ENCODE results near the gene NMU.

NMU gene

DNA sequence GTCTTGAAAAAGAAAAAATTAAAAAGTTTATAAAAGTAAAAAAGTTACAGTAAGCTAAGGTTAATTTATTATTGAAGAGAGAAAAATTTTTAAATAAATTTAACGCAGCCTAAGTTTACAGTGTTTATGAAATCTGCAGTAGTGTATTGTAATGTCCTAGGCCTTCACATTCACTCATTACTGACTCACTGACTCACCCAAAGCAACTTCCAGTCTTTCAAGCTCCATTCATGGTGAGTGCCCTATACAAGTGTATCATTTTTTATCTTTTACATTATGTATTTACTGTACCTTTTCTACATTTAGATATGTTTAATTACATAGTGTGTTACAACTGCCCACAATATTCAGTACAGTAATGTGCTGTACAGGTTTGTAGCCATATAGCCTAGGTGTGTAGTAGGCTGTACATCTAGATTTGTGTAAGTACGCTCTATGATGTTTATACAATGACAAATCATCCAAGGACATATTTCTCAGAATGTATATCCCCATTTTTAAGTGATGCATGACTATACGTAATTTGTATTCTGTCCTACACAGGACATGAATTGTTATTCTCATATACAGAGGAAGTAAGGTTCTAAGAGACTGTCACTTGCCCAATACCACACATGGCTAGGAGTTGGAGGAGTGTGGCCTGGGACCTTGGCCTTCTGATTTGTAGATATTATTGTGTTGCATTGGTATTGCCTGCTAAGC lies 24.6 kb downstream of the NMU start:
- no peak for DNase-seq (ENCODE audit: low read depth, low spot score)
- no peaks in the 10 kb centered on the region for H3K27me3 ChIP-seq (ENCODE audit: insufficient read depth, insufficient read length)
- TF ChIP-seq ZNF274 (IDR thresholded peaks at IDR 0.05; ENCODE audit: low read depth, low read length) (no peak), SUZ12 (IDR thresholded peaks at IDR 0.05; ENCODE audit: extremely low read depth, insufficient read depth, insufficient read length) (no peak), YY1 (IDR thresholded peaks at IDR 0.05; ENCODE audit: insufficient read depth, insufficient read length) (no peak)
- no peaks in the 10 kb centered on the region for H3K4me1 ChIP-seq (ENCODE audit: insufficient read depth, insufficient read length)
- H3K4me3 ChIP-seq (ENCODE audit: insufficient read length, low read depth): no peak overlapping the region
- no peaks in the 10 kb centered on the region for H3K36me3 ChIP-seq (ENCODE audit: insufficient read depth, insufficient read length, low read length)
- H3K9ac ChIP-seq (ENCODE audit: insufficient read length, low read depth): no peak overlapping the region
- no peaks in the 10 kb centered on the region for H3K9me3 ChIP-seq (ENCODE audit: insufficient read depth, low read length)

DNA sequence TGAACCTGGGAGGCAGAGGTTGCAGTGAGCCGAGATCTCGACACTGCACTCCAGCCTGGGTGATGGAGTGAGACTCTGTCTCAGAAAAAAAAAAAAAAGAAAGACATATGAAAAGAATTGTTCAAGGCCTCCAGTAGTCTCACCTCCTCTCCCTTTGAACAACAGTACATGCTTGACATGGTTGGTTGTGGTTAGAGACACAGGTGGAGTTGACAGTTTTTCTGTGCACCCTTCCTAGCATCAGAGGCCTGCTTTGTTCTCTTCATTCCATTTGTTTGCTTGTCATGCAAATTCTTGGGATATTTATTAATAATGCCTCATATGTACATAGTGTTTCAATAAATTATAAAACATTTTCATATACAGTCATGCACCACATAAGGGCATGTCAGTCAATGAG lies 25.7 kb downstream of the NMU start:
- no peak overlapping the region for H3K9ac ChIP-seq (ENCODE audit: insufficient read length, low read depth)
- H3K36me3 ChIP-seq (ENCODE audit: insufficient read depth, insufficient read length, low read length): no peaks in the 10 kb centered on the region
- no peaks in the 10 kb centered on the region for H3K4me1 ChIP-seq (ENCODE audit: insufficient read depth, insufficient read length)
- no peaks in the 10 kb centered on the region for H3K27me3 ChIP-seq (ENCODE audit: insufficient read depth, insufficient read length)
- H3K9me3 ChIP-seq (ENCODE audit: insufficient read depth, low read length): no peaks in the 10 kb centered on the region
- H3K4me3 ChIP-seq (ENCODE audit: insufficient read length, low read depth): no peak overlapping the region
- TF ChIP-seq ZNF274 (IDR thresholded peaks at IDR 0.05; ENCODE audit: low read depth, low read length) (no peak), YY1 (IDR thresholded peaks at IDR 0.05; ENCODE audit: insufficient read depth, insufficient read length) (no peak), SUZ12 (IDR thresholded peaks at IDR 0.05; ENCODE audit: extremely low read depth, insufficient read depth, insufficient read length) (no peak)
- no peak for DNase-seq (ENCODE audit: low read depth, low spot score)

DNA sequence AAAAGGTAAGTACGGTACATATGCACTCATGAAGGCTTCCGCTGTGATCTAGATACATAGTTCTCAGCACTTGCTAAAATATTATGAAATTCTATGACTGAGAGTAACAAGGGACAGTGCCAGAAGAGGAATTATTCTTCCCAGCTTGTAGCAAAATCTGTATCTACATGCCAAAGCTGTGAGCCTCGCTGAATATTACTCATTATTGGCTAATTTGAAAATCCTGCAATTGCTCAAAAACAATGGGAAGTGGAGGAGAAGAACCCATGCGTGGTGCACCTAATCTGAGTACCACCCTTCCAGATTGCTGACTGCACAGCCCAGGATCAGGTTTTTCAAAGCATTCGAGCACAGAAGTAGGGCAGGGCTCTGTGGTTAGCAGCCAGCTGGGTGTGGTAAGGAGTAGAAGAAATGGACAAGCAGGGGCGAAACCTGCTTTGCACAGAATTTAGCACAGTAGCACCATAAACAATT lies 26.7 kb downstream of the NMU start:
- H3K27me3 ChIP-seq (ENCODE audit: insufficient read depth, insufficient read length): no peaks in the 10 kb centered on the region
- TF ChIP-seq YY1 (IDR thresholded peaks at IDR 0.05; ENCODE audit: insufficient read depth, insufficient read length): no peak
- no peak for TF ChIP-seq ZNF274 (IDR thresholded peaks at IDR 0.05; ENCODE audit: low read depth, low read length)
- TF ChIP-seq SUZ12 (IDR thresholded peaks at IDR 0.05; ENCODE audit: extremely low read depth, insufficient read depth, insufficient read length): no peak
- H3K9ac ChIP-seq (ENCODE audit: insufficient read length, low read depth): no peak overlapping the region
- no peaks in the 10 kb centered on the region for H3K36me3 ChIP-seq (ENCODE audit: insufficient read depth, insufficient read length, low read length)
- H3K4me1 ChIP-seq (ENCODE audit: insufficient read depth, insufficient read length): no peaks in the 10 kb centered on the region
- no peak for DNase-seq (ENCODE audit: low read depth, low spot score)
- no peaks in the 10 kb centered on the region for H3K9me3 ChIP-seq (ENCODE audit: insufficient read depth, low read length)
- no peak overlapping the region for H3K4me3 ChIP-seq (ENCODE audit: insufficient read length, low read depth)

DNA sequence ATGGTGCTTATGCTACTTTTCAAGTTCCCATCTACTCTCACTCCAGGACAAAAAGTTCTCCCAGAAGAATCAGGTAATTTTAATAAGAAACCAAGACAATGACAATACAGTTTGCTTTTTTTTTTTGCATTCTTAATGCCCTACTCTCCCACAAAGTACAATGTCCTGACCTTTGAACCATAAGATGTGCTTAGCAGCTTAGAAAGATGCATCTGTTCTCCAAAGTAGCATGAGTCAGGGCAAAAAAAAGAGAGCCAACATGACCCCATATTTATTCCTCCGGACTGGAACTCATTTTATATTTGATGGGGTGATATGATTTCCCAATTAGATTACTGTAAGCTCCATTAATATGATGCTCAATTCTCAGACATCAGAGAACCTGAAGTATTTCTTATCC lies 27.5 kb downstream of the NMU start:
- Histone ChIP-seq H3K4me3 (ENCODE audit: insufficient read length, low read depth) (no peak overlapping the region), H3K9me3 (ENCODE audit: insufficient read depth, low read length) (no peaks in the 10 kb centered on the region), H3K27me3 (ENCODE audit: insufficient read depth, insufficient read length) (no peaks in the 10 kb centered on the region), H3K4me1 (ENCODE audit: insufficient read depth, insufficient read length) (no peaks in the 10 kb centered on the region), H3K36me3 (ENCODE audit: insufficient read depth, insufficient read length, low read length) (no peaks in the 10 kb centered on the region), H3K9ac (ENCODE audit: insufficient read length, low read depth) (no peak overlapping the region)
- DNase-seq (ENCODE audit: low read depth, low spot score): no peak
- TF ChIP-seq YY1 (IDR thresholded peaks at IDR 0.05; ENCODE audit: insufficient read depth, insufficient read length) (no peak), ZNF274 (IDR thresholded peaks at IDR 0.05; ENCODE audit: low read depth, low read length) (no peak), SUZ12 (IDR thresholded peaks at IDR 0.05; ENCODE audit: extremely low read depth, insufficient read depth, insufficient read length) (no peak)

DNA sequence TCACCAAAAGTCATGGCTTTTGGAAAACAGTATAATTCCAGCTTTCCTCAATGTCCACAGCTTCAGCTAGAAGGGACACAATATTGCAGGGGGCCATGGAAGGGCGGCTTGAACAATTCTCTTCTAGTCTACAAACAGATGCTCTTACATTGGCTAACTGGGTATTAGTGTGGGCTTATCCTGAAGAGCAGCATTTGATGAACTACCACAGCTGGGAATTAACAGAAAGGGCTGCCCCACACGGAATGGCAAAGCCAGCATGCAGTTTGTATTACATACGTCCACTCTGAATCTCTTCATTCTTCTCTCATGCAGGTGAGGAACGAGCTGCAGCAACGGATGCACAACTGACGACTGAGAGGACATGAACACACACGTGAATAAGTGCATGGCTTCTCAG lies 31.1 kb downstream of the NMU start:
- TF ChIP-seq YY1 (IDR thresholded peaks at IDR 0.05; ENCODE audit: insufficient read depth, insufficient read length) (no peak), SUZ12 (IDR thresholded peaks at IDR 0.05; ENCODE audit: extremely low read depth, insufficient read depth, insufficient read length) (no peak), ZNF274 (IDR thresholded peaks at IDR 0.05; ENCODE audit: low read depth, low read length) (no peak)
- no peaks in the 10 kb centered on the region for H3K27me3 ChIP-seq (ENCODE audit: insufficient read depth, insufficient read length)
- no peak overlapping the region for H3K4me3 ChIP-seq (ENCODE audit: insufficient read length, low read depth)
- H3K4me1 ChIP-seq (ENCODE audit: insufficient read depth, insufficient read length): no peaks in the 10 kb centered on the region
- H3K9ac ChIP-seq (ENCODE audit: insufficient read length, low read depth): no peak overlapping the region
- H3K36me3 ChIP-seq (ENCODE audit: insufficient read depth, insufficient read length, low read length): no peaks in the 10 kb centered on the region
- H3K9me3 ChIP-seq (ENCODE audit: insufficient read depth, low read length): no peaks in the 10 kb centered on the region
- DNase-seq (ENCODE audit: low read depth, low spot score): no peak

DNA sequence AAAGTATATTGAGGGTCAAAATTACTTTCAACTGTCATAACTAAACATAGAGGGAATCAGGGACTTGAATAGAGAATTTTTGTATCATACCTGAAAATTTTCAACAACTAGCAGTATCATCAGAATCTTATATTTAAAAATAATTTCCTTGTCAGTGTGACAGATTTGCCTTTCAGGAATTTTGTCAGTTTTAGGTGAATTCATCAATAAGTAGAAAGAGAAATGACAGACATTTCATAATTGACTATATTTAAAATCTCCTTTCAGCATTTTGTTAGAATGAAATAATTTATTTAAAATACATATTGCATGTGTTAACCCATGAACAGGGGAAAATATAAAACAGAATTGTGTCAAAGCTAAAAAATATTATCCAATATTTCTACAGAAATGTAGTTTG lies 35.5 kb downstream of the NMU start:
- no peaks in the 10 kb centered on the region for H3K27me3 ChIP-seq (ENCODE audit: insufficient read depth, insufficient read length)
- no peak overlapping the region for H3K9ac ChIP-seq (ENCODE audit: insufficient read length, low read depth)
- H3K9me3 ChIP-seq (ENCODE audit: insufficient read depth, low read length): no peaks in the 10 kb centered on the region
- no peak for DNase-seq (ENCODE audit: low read depth, low spot score)
- H3K36me3 ChIP-seq (ENCODE audit: insufficient read depth, insufficient read length, low read length): no peaks in the 10 kb centered on the region
- no peak overlapping the region for H3K4me3 ChIP-seq (ENCODE audit: insufficient read length, low read depth)
- TF ChIP-seq YY1 (IDR thresholded peaks at IDR 0.05; ENCODE audit: insufficient read depth, insufficient read length) (no peak), SUZ12 (IDR thresholded peaks at IDR 0.05; ENCODE audit: extremely low read depth, insufficient read depth, insufficient read length) (no peak), ZNF274 (IDR thresholded peaks at IDR 0.05; ENCODE audit: low read depth, low read length) (no peak)
- H3K4me1 ChIP-seq (ENCODE audit: insufficient read depth, insufficient read length): no peaks in the 10 kb centered on the region

DNA sequence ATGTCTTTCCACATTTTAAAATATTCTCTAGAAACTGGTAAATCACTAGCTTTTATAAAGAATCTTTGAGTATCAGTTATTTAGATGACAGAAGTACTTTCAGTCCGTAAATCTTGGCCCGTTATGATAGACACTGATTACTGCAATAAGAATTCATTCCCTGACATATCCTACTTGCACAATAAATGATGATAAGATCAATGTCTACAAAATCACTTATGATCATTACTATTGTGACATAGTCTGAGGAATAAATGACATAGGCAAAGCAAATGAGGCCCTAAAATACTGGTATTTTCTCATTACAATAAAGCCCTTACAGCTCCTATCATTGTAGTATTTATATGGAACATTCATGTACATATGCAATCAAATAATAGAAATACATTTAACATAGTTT lies 37.5 kb downstream of the NMU start:
- H3K9me3 ChIP-seq (ENCODE audit: insufficient read depth, low read length): no peaks in the 10 kb centered on the region
- TF ChIP-seq SUZ12 (IDR thresholded peaks at IDR 0.05; ENCODE audit: extremely low read depth, insufficient read depth, insufficient read length) (no peak), YY1 (IDR thresholded peaks at IDR 0.05; ENCODE audit: insufficient read depth, insufficient read length) (no peak), ZNF274 (IDR thresholded peaks at IDR 0.05; ENCODE audit: low read depth, low read length) (no peak)
- DNase-seq (ENCODE audit: low read depth, low spot score): no peak
- no peak overlapping the region for H3K4me3 ChIP-seq (ENCODE audit: insufficient read length, low read depth)
- H3K4me1 ChIP-seq (ENCODE audit: insufficient read depth, insufficient read length): no peaks in the 10 kb centered on the region
- no peak overlapping the region for H3K9ac ChIP-seq (ENCODE audit: insufficient read length, low read depth)
- no peaks in the 10 kb centered on the region for H3K27me3 ChIP-seq (ENCODE audit: insufficient read depth, insufficient read length)
- no peaks in the 10 kb centered on the region for H3K36me3 ChIP-seq (ENCODE audit: insufficient read depth, insufficient read length, low read length)
